Right lobe of liver (tissue), 6 donors: ENCODE measurements around the gene BCAN. TPM values are rescaled to one million over a fixed set of nuclear protein-coding genes. Genes with fewer than 3 reads are reported as not detected.

Experiments used
- ATAC-seq, 4 donors: fragments of 200-7000 bp; cut with Tn5 transposase; one replicate each; pipeline ENCODE4 v1.9.1; 2020; ENCODE audit warnings: mild to moderate bottlenecking in 4 of 4, moderate library complexity in 4 of 4
- DNase-seq, 3 donors: peaks; one replicate each; pipeline ENCODE4 v3.0.0-alpha.2; 2020
- H3K27ac ChIP-seq, 3 donors: fragments of 200-600 bp; one replicate each; pipeline ENCODE4 v1.8.0; 2022
- H3K27me3 ChIP-seq, 2 donors: fragments of 200-600 bp; one replicate each; pipeline ENCODE4 v1.8.0; 2022
- H3K36me3 ChIP-seq, 4 donors: fragments of 200-600 bp; sonication (generic) in 1 of 4; one replicate each; pipeline versions ENCODE4 v1.5.1 to v1.8.0; 2017 to 2022; ENCODE audit warnings: control low read depth in 1 of 4
- H3K4me1 ChIP-seq, 4 donors: fragments of 200-600 bp; sonication (generic) in 1 of 4; one replicate each; pipeline versions ENCODE4 v1.5.1 to v1.8.0; 2017 to 2022; ENCODE audit warnings: control low read depth in 1 of 4
- H3K4me3 ChIP-seq, 3 donors: fragments of 200-600 bp; one replicate each; pipeline ENCODE4 v1.8.0; 2022
- H3K9me3 ChIP-seq, 4 donors: fragments of 200-600 bp; sonication (generic) in 1 of 4; one replicate each; pipeline versions ENCODE4 v1.5.1 to v1.8.0; 2017 to 2022; ENCODE audit warnings: control low read depth in 1 of 4
- POLR2A ChIP-seq: fragments of 450-650 bp; IDR thresholded peaks from one replicate; pipeline ENCODE4 v1.6.1; 2017; ENCODE audit warnings: antibody characterized with exemption, mild to moderate bottlenecking
- WGBS: methylation state at CpG from one replicate; pipeline ENCODE4 v1.1.6; 2018; ENCODE audit warnings: low coverage, low lambda C conversion rate; ENCODE audit not compliant: insufficient coverage; ENCODE audit errors: missing lambda C conversion rate; 5-methylcytosine and 5-hydroxymethylcytosine counted together
- intact Hi-C, 2 donors: fragments of 100-400 bp; cut with DNase I; formaldehyde crosslinking; loops; one replicate each; pipeline versions ENCODE4 v1.11.2 to v1.14.1; 2022
- total RNA-seq, 6 experiments: library from RNA; depleted of rRNA in 2 of 6; stranded (reverse); fragments of >200 nt in 2 of 6; fragmentation: NEBNext Ultra II Directional in 3 of 6; extraction: Animal tissue kit (Norgen Biotek cat#: 25700) in 3 of 6; gene quantifications; one replicate each; pipeline versions ENCODE4 v1.1.0 to v1.2.4, GENCODE V29; 2016 to 2023
- TF ChIP-seq, protein P1 (sequence below), 4 donors: fragments of 200-600 bp in 3 of 4; fragments of 450-650 bp in 1 of 4; IDR thresholded peaks; one replicate each; pipeline versions ENCODE4 v1.5.1 to v1.8.0; 2016 to 2022; ENCODE audit warnings: antibody characterized with exemption in 4 of 4, mild to moderate bottlenecking in 2 of 4
- donor health status: DM: no; HTN: yes; CAD: no.
- donor health status: DM: no; HTN: no; CAD: no.
- donor health status: DM: no; HTN: no; CAD: no.
- donor health status: DM: no; HTN: yes; CAD: no.
- donor health status: DM: no; HTN: yes; CAD: no.

The BCAN gene
- total RNA-seq, 6 experiments from 2014 or later = not detected

- WGBS = no CpG with 5 or more reads among the region's 1 CpG
- DNase-seq (no peak), ATAC-seq (no peak)
- TF ChIP-seq POLR2A = no peak
- TF ChIP-seq, protein P1, sequence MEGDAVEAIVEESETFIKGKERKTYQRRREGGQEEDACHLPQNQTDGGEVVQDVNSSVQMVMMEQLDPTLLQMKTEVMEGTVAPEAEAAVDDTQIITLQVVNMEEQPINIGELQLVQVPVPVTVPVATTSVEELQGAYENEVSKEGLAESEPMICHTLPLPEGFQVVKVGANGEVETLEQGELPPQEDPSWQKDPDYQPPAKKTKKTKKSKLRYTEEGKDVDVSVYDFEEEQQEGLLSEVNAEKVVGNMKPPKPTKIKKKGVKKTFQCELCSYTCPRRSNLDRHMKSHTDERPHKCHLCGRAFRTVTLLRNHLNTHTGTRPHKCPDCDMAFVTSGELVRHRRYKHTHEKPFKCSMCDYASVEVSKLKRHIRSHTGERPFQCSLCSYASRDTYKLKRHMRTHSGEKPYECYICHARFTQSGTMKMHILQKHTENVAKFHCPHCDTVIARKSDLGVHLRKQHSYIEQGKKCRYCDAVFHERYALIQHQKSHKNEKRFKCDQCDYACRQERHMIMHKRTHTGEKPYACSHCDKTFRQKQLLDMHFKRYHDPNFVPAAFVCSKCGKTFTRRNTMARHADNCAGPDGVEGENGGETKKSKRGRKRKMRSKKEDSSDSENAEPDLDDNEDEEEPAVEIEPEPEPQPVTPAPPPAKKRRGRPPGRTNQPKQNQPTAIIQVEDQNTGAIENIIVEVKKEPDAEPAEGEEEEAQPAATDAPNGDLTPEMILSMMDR (IDR thresholded peaks at IDR 0.05) = no peak
- H3K4me1 ChIP-seq = peaks cover 0 to 6% (median 0%) of the 10 kb centered on the region in 4 donors
- no peaks in the 10 kb centered on the region for H3K27me3 ChIP-seq
- H3K4me3 ChIP-seq = no peak overlapping the region
- no peak overlapping the region for H3K27ac ChIP-seq
- no peaks in the 10 kb centered on the region for H3K9me3 ChIP-seq
- H3K36me3 ChIP-seq = no peaks in the 10 kb centered on the region
- intact Hi-C loops = no loop called here
These were observed 12.8 kb downstream of the BCAN start for GRCh38 chr1:156654700-156655099.

DNA sequence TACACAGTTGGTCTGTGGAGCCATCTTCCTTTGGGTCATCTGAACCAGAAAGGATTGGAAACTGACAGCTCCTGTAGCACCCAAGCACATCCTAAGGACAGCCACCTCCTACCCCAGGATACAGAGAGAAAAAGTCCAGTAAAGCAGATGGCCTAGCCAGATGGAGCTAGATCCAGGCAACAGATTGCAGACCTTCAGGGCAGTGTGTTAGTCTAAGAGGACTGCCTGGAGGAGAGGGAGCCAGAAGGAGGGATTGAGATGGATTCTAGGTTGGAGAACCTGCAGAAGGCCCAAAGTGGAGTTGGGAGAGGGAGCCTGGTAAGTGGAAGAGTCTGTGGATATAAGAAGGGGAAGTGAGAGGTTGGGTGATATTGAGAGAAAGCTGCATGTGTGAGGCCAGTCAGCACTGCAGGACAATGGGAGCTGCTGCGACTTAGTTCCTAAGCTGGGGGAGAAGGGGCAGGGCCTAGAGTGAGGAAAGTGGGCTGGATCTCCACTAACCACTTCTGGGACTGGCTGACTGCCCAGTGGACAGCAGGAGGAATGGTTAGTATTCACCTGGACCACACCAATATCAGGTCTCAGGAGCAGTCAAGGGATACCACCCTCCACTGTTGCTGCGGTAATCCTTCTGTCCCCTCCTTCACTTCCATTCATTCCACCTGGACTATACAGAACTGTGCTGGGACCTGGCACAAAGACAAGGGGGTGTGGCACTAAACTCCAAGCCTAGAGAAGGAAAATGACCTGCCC is 13.4 kb downstream of the BCAN start:
- Histone ChIP-seq H3K27me3 (no peaks in the 10 kb centered on the region), H3K27ac (no peak overlapping the region), H3K4me3 (no peak overlapping the region), H3K4me1 (peaks cover 0 to 8% (median 0%) of the 10 kb centered on the region in 4 donors), H3K9me3 (no peaks in the 10 kb centered on the region), H3K36me3 (no peaks in the 10 kb centered on the region)
- intact Hi-C loops = no loop called here
- no peak for DNase-seq
- TF ChIP-seq, protein P1 (IDR thresholded peaks at IDR 0.05) = no peak
- no peak for TF ChIP-seq POLR2A
- 33% methylated on average over 1 of the region's 2 CpGs for WGBS
- ATAC-seq = no peak

- intact Hi-C loops = no loop called here
- WGBS = 25% methylated on average over 4 of the region's 9 CpGs
- DNase-seq = no peak
- Histone ChIP-seq H3K36me3 (no peaks in the 10 kb centered on the region), H3K9me3 (no peaks in the 10 kb centered on the region), H3K27me3 (no peaks in the 10 kb centered on the region), H3K4me1 (peaks cover 0 to 8% (median 0%) of the 10 kb centered on the region in 4 donors), H3K4me3 (no peak overlapping the region), H3K27ac (no peak overlapping the region)
- TF ChIP-seq, protein P1 (IDR thresholded peaks at IDR 0.05) = no peak
- no peak for TF ChIP-seq POLR2A
- no peak for ATAC-seq
These were observed 14.1 kb downstream of the BCAN start for GRCh38 chr1:156655904-156656516.

- Histone ChIP-seq H3K36me3 (no peaks in the 10 kb centered on the region), H3K27me3 (no peaks in the 10 kb centered on the region), H3K9me3 (no peaks in the 10 kb centered on the region), H3K4me3 (no peak overlapping the region), H3K4me1 (peaks cover 0 to 11% (median 2%) of the 10 kb centered on the region in 4 donors), H3K27ac (no peak overlapping the region)
- intact Hi-C loops = no loop called here
- peak; percentile 43 to 72 (median 64) for ATAC-seq
- DNase-seq = peak; percentile 72 to 76 (median 72)
- WGBS = 2% methylated on average over 34 of the region's 54 CpGs
- no peak for TF ChIP-seq POLR2A
- TF ChIP-seq, protein P1 (IDR thresholded peaks at IDR 0.05) = peak; percentile 80 to 97 (median 94)
These were observed 15.2 kb downstream of the BCAN start for GRCh38 chr1:156656806-156657740.
